Mesendoderm (in vitro differentiated cells): Measurements from ENCODE around the gene CC2D1B.
A peak's percentile ranks its signal among the peaks of the same experiment; 100 is the strongest.

Source experiments
- DNase-seq: peaks from one replicate; pipeline ENCODE4 v3.0.0; 2013
- H2AK5ac ChIP-seq: 2 replicates; pipeline ENCODE4 v1.6.1; 2013; ENCODE audit warnings: low read length, inconsistent platforms
- H2BK120ac ChIP-seq: 2 replicates; pipeline ENCODE4 v1.6.1; 2013; ENCODE audit warnings: low read depth, mild to moderate bottlenecking, low read length, moderate library complexity, mixed read lengths
- H2BK15ac ChIP-seq: replicated peaks from 2 replicates; pipeline ENCODE4 v1.6.1; 2013; ENCODE audit warnings: low read depth, mild to moderate bottlenecking, moderate library complexity
- H2BK5ac ChIP-seq: 2 replicates; pipeline ENCODE4 v1.6.1; 2013; ENCODE audit warnings: low read length, inconsistent platforms
- H3K18ac ChIP-seq: 2 replicates; pipeline ENCODE4 v1.6.1; 2013; ENCODE audit warnings: mild to moderate bottlenecking, low read length, mixed read lengths
- H3K23ac ChIP-seq: one replicate; pipeline ENCODE4 v1.6.1; 2013; ENCODE audit warnings: low read length
- H3K27ac ChIP-seq: 2 replicates; pipeline ENCODE4 v1.5.1; 2013; ENCODE audit warnings: low read depth, mild to moderate bottlenecking, inconsistent platforms, low read length, moderate library complexity
- H3K27me3 ChIP-seq: 2 replicates; pipeline ENCODE4 v1.6.1; 2013; ENCODE audit warnings: low read length, control low read depth, mild to moderate bottlenecking, inconsistent platforms; ENCODE audit not compliant: insufficient read depth, poor library complexity
- H3K36me3 ChIP-seq: 2 replicates; pipeline ENCODE4 v1.6.1; 2013; ENCODE audit warnings: low read length, inconsistent platforms; ENCODE audit not compliant: control insufficient read depth, insufficient read depth
- H3K4ac ChIP-seq: one replicate; pipeline ENCODE4 v1.6.1; 2013; ENCODE audit warnings: low read depth, mild to moderate bottlenecking, low read length, moderate library complexity
- H3K4me1 ChIP-seq: 2 replicates; pipeline ENCODE4 v1.6.1; 2013; ENCODE audit warnings: low read depth, low read length, inconsistent platforms; ENCODE audit not compliant: control insufficient read depth
- H3K4me2 ChIP-seq: 2 replicates; pipeline ENCODE4 v1.6.1; 2013; ENCODE audit warnings: low read length
- H3K4me3 ChIP-seq: 2 replicates; pipeline ENCODE4 v1.5.1; 2013; ENCODE audit warnings: mild to moderate bottlenecking, low read length
- H3K56ac ChIP-seq: one replicate; pipeline ENCODE4 v1.6.1; 2013; ENCODE audit warnings: low read length
- H3K79me1 ChIP-seq: 2 replicates; pipeline ENCODE4 v1.6.1; 2013; ENCODE audit warnings: low read length, inconsistent platforms
- H3K79me2 ChIP-seq: 2 replicates; pipeline ENCODE4 v1.6.1; 2013; ENCODE audit warnings: mild to moderate bottlenecking, low read length; ENCODE audit not compliant: control insufficient read depth, insufficient read depth
- H3K9ac ChIP-seq: 2 replicates; pipeline ENCODE4 v1.6.1; 2013; ENCODE audit warnings: low read length, inconsistent platforms
- H4K5ac ChIP-seq: one replicate; pipeline ENCODE4 v1.6.1; 2013; ENCODE audit warnings: low read length
- H4K8ac ChIP-seq: one replicate; pipeline ENCODE4 v1.6.1; 2013; ENCODE audit warnings: low read depth, mild to moderate bottlenecking, control low read depth, low read length, moderate library complexity
- WGBS: extraction: QIAGEN DNeasy Blood & Tissue Kit; methylation state at CpG from one replicate; pipeline ENCODE4 v1.1.7; 2013; ENCODE audit warnings: low lambda C conversion rate, missing lambda C conversion rate; ENCODE audit not compliant: insufficient coverage; ENCODE audit errors: extremely low coverage; 5-methylcytosine and 5-hydroxymethylcytosine counted together

Gene CC2D1B

GRCh38 chr1:52366517-52366827 lies 467 bp upstream of the CC2D1B start:
- Histone ChIP-seq H3K4ac (no peak overlapping the region), H3K4me2 (peak overlapping the region; percentile 21), H2BK5ac (no peak overlapping the region), H3K79me1 (peaks cover 15% of the 10 kb centered on the region), H3K36me3 (peaks cover 6% of the 10 kb centered on the region), H2AK5ac (no peak overlapping the region), H2BK15ac (no peak overlapping the region), H4K8ac (no peak overlapping the region), H3K56ac (peak overlapping the region; percentile 38), H3K27ac (peak overlapping the region; percentile 11), H3K9ac (peak overlapping the region; percentile 11), H3K4me3 (peak overlapping the region; percentile 6), H3K4me1 (peaks cover 6% of the 10 kb centered on the region), H3K23ac (no peak overlapping the region), H2BK120ac (no peak overlapping the region), H4K5ac (no peak overlapping the region), H3K79me2 (peaks cover 11% of the 10 kb centered on the region), H3K18ac (no peak overlapping the region), H3K27me3 (no peaks in the 10 kb centered on the region)
- DNase-seq: no peak
- WGBS: no CpG with 5 or more reads among the region's 8 CpGs

GRCh38 chr1:52365071-52365745 lies 797 bp downstream of the CC2D1B start:
- peaks cover 8% of the 10 kb centered on the region for H3K36me3 ChIP-seq
- no peak overlapping the region for H4K8ac ChIP-seq
- peak overlapping the region; percentile 82 for H3K4me2 ChIP-seq
- peaks cover 15% of the 10 kb centered on the region for H3K79me1 ChIP-seq
- H3K4me3 ChIP-seq: peak overlapping the region; percentile 79
- peaks cover 11% of the 10 kb centered on the region for H3K79me2 ChIP-seq
- no CpG with 5 or more reads among the region's 22 CpGs for WGBS
- peak overlapping the region; percentile 52 for H2BK120ac ChIP-seq
- H2BK5ac ChIP-seq: peak overlapping the region; percentile 29
- peaks cover 6% of the 10 kb centered on the region for H3K4me1 ChIP-seq
- peak overlapping the region; percentile 51 for H2AK5ac ChIP-seq
- H3K9ac ChIP-seq: peak overlapping the region; percentile 97
- no peak overlapping the region for H2BK15ac ChIP-seq
- no peaks in the 10 kb centered on the region for H3K27me3 ChIP-seq
- no peak overlapping the region for H4K5ac ChIP-seq
- peak; percentile 60 for DNase-seq
- peak overlapping the region; percentile 97 for H3K56ac ChIP-seq
- H3K18ac ChIP-seq: peak overlapping the region; percentile 90
- peak overlapping the region; percentile 93 for H3K27ac ChIP-seq
- H3K23ac ChIP-seq: peak overlapping the region; percentile 56
- H3K4ac ChIP-seq: peak overlapping the region; percentile 92

- H3K36me3 ChIP-seq: peaks cover 13% of the 10 kb centered on the region
- H2AK5ac ChIP-seq: no peak overlapping the region
- peaks cover 15% of the 10 kb centered on the region for H3K79me1 ChIP-seq
- H4K5ac ChIP-seq: no peak overlapping the region
- no peak overlapping the region for H4K8ac ChIP-seq
- no peaks in the 10 kb centered on the region for H3K27me3 ChIP-seq
- no peak overlapping the region for H3K4me3 ChIP-seq
- H3K4ac ChIP-seq: no peak overlapping the region
- H2BK5ac ChIP-seq: no peak overlapping the region
- WGBS: no CpG with 5 or more reads among the region's 5 CpGs
- H3K18ac ChIP-seq: no peak overlapping the region
- H2BK120ac ChIP-seq: no peak overlapping the region
- H3K56ac ChIP-seq: no peak overlapping the region
- H3K79me2 ChIP-seq: peaks cover 11% of the 10 kb centered on the region
- H3K9ac ChIP-seq: no peak overlapping the region
- H3K27ac ChIP-seq: no peak overlapping the region
- H3K4me1 ChIP-seq: peaks cover 6% of the 10 kb centered on the region
- H3K4me2 ChIP-seq: peak overlapping the region; percentile 20
- no peak overlapping the region for H2BK15ac ChIP-seq
- DNase-seq: peak; percentile 27
- H3K23ac ChIP-seq: no peak overlapping the region
These were observed 1.7 kb downstream of the CC2D1B start for GRCh38 chr1:52364235-52364839.

- H3K36me3 ChIP-seq: peaks cover 21% of the 10 kb centered on the region
- DNase-seq: no peak
- no CpG with 5 or more reads among the region's 7 CpGs for WGBS
- H3K4me2 ChIP-seq: no peak overlapping the region
- no peaks in the 10 kb centered on the region for H3K27me3 ChIP-seq
- no peak overlapping the region for H3K4ac ChIP-seq
- H3K18ac ChIP-seq: no peak overlapping the region
- H3K4me3 ChIP-seq: no peak overlapping the region
- H3K27ac ChIP-seq: no peak overlapping the region
- no peak overlapping the region for H2BK5ac ChIP-seq
- H2BK120ac ChIP-seq: no peak overlapping the region
- no peak overlapping the region for H4K8ac ChIP-seq
- peaks cover 15% of the 10 kb centered on the region for H3K79me1 ChIP-seq
- H4K5ac ChIP-seq: no peak overlapping the region
- no peak overlapping the region for H2AK5ac ChIP-seq
- H2BK15ac ChIP-seq: no peak overlapping the region
- H3K79me2 ChIP-seq: peaks cover 11% of the 10 kb centered on the region
- no peak overlapping the region for H3K9ac ChIP-seq
- peaks cover 6% of the 10 kb centered on the region for H3K4me1 ChIP-seq
- no peak overlapping the region for H3K23ac ChIP-seq
- H3K56ac ChIP-seq: no peak overlapping the region
These were observed 5.4 kb downstream of the CC2D1B start for GRCh38 chr1:52360595-52360968.

DNA sequence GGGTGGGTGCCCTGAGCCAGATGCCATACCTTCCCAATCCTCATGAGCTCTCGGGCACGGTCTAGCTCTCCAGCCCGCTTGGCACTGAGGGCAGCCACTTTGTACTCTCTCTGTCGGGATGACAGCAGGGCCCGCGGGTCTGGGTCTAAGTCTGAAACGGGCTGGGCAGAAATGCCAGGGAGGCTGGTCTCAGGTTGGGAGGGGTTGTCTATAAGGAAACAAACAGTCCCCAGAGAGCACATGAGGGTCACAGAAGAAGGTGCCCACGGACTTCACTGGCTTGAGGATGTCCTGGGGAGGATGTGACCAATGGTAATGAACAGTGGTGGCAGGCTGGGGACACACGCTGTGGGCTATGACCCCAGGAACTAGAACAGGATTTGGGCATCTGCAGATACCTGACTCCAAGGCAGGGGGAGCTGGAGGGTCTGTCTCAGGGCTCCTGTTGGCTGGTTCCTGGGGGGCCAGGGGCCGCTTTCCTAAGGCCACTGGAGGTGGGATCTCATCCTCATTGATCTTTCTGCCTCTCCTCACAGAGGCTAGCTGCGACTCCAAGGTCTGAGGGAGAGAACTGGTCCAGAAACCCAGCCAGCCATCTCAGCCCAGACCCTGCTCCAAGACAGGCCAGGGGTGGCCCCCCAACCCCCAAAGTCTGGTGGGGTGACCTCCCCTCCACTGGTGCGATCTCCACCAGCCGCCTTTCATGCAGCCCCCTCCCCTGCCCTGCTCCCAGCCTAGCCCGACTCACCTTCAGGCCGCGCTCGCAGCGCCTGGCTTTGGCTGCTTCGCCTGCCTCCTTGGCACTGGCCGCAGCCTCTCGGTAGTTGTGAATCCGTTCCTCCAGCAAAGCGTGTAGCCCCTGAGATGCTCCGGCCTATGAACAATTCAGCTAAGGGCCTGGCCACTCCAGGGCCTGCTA lies 6.1 kb downstream of the CC2D1B start:
- Histone ChIP-seq H3K36me3 (peaks cover 24% of the 10 kb centered on the region), H3K4me3 (no peak overlapping the region), H3K4me1 (peaks cover 3% of the 10 kb centered on the region), H3K18ac (no peak overlapping the region), H3K79me1 (peaks cover 11% of the 10 kb centered on the region), H3K79me2 (peaks cover 7% of the 10 kb centered on the region), H3K27ac (no peak overlapping the region), H2AK5ac (no peak overlapping the region), H3K27me3 (no peaks in the 10 kb centered on the region), H3K56ac (no peak overlapping the region), H2BK15ac (no peak overlapping the region), H2BK5ac (no peak overlapping the region), H3K9ac (no peak overlapping the region), H3K4me2 (no peak overlapping the region), H2BK120ac (no peak overlapping the region), H3K4ac (no peak overlapping the region), H3K23ac (no peak overlapping the region), H4K8ac (no peak overlapping the region), H4K5ac (no peak overlapping the region)
- DNase-seq: no peak
- WGBS: no CpG with 5 or more reads among the region's 24 CpGs
